ENCODE results near the gene RNF151. TPM values are rescaled to one million over a fixed set of nuclear protein-coding genes. Genes with fewer than 3 reads are reported as not detected.
A peak's percentile ranks its signal among the peaks of the same experiment; 100 is the strongest.
"Not testable (repeated sequence)": the region's sequence is repeated elsewhere in the genome, so short reads cannot be mapped to it uniquely, and the experiment has no call there.

RNF151 gene
- total and polyA plus RNA-seq, 2 donors from 2014 or later: not detected

- DNase-seq (peak in 1 of 5 donors; percentile 59), FAIRE-seq (no peak)
- Histone ChIP-seq H3K9ac (ENCODE audit: low read length in 3 of 3) (no peak within 1 kb of the TSS), H3K4me1 (ENCODE audit: control insufficient read depth in 2 of 3, insufficient read depth in 2 of 3, low read depth in 1 of 3, low read length in 3 of 3) (no peaks in the 10 kb centered on the region), H3K36me3 (ENCODE audit: control insufficient read depth in 2 of 3, insufficient read depth in 3 of 3, low read length in 3 of 3) (no peaks in the 10 kb centered on the region), H3K27ac (ENCODE audit: low read depth in 2 of 2, low read length in 2 of 2) (no peak within 1 kb of the TSS), H3K9me3 (ENCODE audit: control insufficient read depth in 2 of 3, insufficient read depth in 1 of 3, low read length in 3 of 3) (no peaks in the 10 kb centered on the region), H3K27me3 (ENCODE audit: control insufficient read depth, insufficient read depth, low read length) (peaks cover 32% of the 10 kb centered on the region), H3K4me3 (ENCODE audit: low read length in 3 of 3) (no peak within 1 kb of the TSS)
- intact Hi-C loops (cut with DNase I): no loop called here
- TF ChIP-seq CTCF (IDR thresholded peaks at IDR 0.05; ENCODE audit: borderline replicate concordance, extremely low read depth, insufficient read depth): no peak
Observed at GRCh38 chr16:1918351-1919326, 48.0 kb upstream of the RNF151 start, which contains the start of gene HS3ST6. Gene HS3ST6, minus strand, starts transcription at chr16:1918415. Its CDS starts 92 bp downstream, at chr16:1918323.

GRCh38 chr16:1919327-1919998, 47.2 kb upstream of the RNF151 start:
- peak in 1 of 5 donors; percentile 60 for DNase-seq

GRCh38 chr16:1920122-1920521, 46.5 kb upstream of the RNF151 start:
- not testable (repeated sequence) for H3K4me1 ChIP-seq (ENCODE audit: control insufficient read depth in 2 of 3, insufficient read depth in 2 of 3, low read depth in 1 of 3, low read length in 3 of 3); H3K9ac ChIP-seq (ENCODE audit: low read length in 3 of 3); H3K36me3 ChIP-seq (ENCODE audit: control insufficient read depth in 2 of 3, insufficient read depth in 3 of 3, low read length in 3 of 3); FAIRE-seq; DNase-seq; H3K9me3 ChIP-seq (ENCODE audit: control insufficient read depth in 2 of 3, insufficient read depth in 1 of 3, low read length in 3 of 3); H3K4me3 ChIP-seq (ENCODE audit: low read length in 3 of 3); H3K27ac ChIP-seq (ENCODE audit: low read depth in 2 of 2, low read length in 2 of 2)
- intact Hi-C loops (cut with DNase I): loop anchor here (10.0 kb wide), 1 partner anchor 65 kb away; no protein-coding TSS in a partner anchor
- H3K27me3 ChIP-seq (ENCODE audit: control insufficient read depth, insufficient read depth, low read length): peaks cover 32% of the 10 kb centered on the region

More at GRCh38 chr16:1919327-1919998, 47.2 kb upstream of the RNF151 start:
- Histone ChIP-seq H3K27ac (ENCODE audit: low read depth in 2 of 2, low read length in 2 of 2) (no peak overlapping the region), H3K9ac (ENCODE audit: low read length in 3 of 3) (no peak overlapping the region), H3K4me3 (ENCODE audit: low read length in 3 of 3) (no peak overlapping the region), H3K9me3 (ENCODE audit: control insufficient read depth in 2 of 3, insufficient read depth in 1 of 3, low read length in 3 of 3) (no peaks in the 10 kb centered on the region), H3K4me1 (ENCODE audit: control insufficient read depth in 2 of 3, insufficient read depth in 2 of 3, low read depth in 1 of 3, low read length in 3 of 3) (no peaks in the 10 kb centered on the region), H3K36me3 (ENCODE audit: control insufficient read depth in 2 of 3, insufficient read depth in 3 of 3, low read length in 3 of 3) (no peaks in the 10 kb centered on the region), H3K27me3 (ENCODE audit: control insufficient read depth, insufficient read depth, low read length) (peaks cover 32% of the 10 kb centered on the region)
- intact Hi-C loops (cut with DNase I): no loop called here
- no peak for FAIRE-seq
- no peak for TF ChIP-seq CTCF (IDR thresholded peaks at IDR 0.05; ENCODE audit: borderline replicate concordance, extremely low read depth, insufficient read depth)

- DNase-seq (peak in 2 of 5 donors; percentile 53 to 68), FAIRE-seq (no peak)
- Histone ChIP-seq H3K4me3 (ENCODE audit: low read length in 3 of 3) (no peak overlapping the region), H3K27me3 (ENCODE audit: control insufficient read depth, insufficient read depth, low read length) (peaks cover 32% of the 10 kb centered on the region), H3K4me1 (ENCODE audit: control insufficient read depth in 2 of 3, insufficient read depth in 2 of 3, low read depth in 1 of 3, low read length in 3 of 3) (no peaks in the 10 kb centered on the region), H3K9me3 (ENCODE audit: control insufficient read depth in 2 of 3, insufficient read depth in 1 of 3, low read length in 3 of 3) (no peaks in the 10 kb centered on the region), H3K36me3 (ENCODE audit: control insufficient read depth in 2 of 3, insufficient read depth in 3 of 3, low read length in 3 of 3) (no peaks in the 10 kb centered on the region), H3K9ac (ENCODE audit: low read length in 3 of 3) (no peak overlapping the region), H3K27ac (ENCODE audit: low read depth in 2 of 2, low read length in 2 of 2) (no peak overlapping the region)
- intact Hi-C loops (cut with DNase I): loop anchor here (10.0 kb wide), 1 partner anchor 66 kb away; no protein-coding TSS in a partner anchor
- no peak for TF ChIP-seq CTCF (IDR thresholded peaks at IDR 0.05; ENCODE audit: borderline replicate concordance, extremely low read depth, insufficient read depth)
Observed at GRCh38 chr16:1920727-1921171, 45.9 kb upstream of the RNF151 start.
